HL-60 (cell line): ENCODE measurements around the gene COA5.

Experiments used
- DNase-seq, 2 experiments: peaks; one replicate each; pipeline ENCODE4 v3.0.0-alpha.2; 2010 to 2020; ENCODE audit warnings: low read depth in 1 of 2, low spot score in 1 of 2
- H3K27ac ChIP-seq: fragments of 250-450 bp; sonication (Bioruptor Pico); replicated peaks from 2 replicates; pipeline ENCODE4 v1.5.1; 2020; ENCODE audit warnings: mild to moderate bottlenecking, moderate library complexity
- H3K27me3 ChIP-seq: fragments of 250-450 bp; sonication (Bioruptor Pico); 2 replicates; pipeline ENCODE4 v1.5.1; 2021; ENCODE audit warnings: mild to moderate bottlenecking, moderate library complexity; ENCODE audit not compliant: insufficient read depth, poor library complexity, severe bottlenecking
- H3K4me3 ChIP-seq: replicated peaks from 2 replicates; pipeline ENCODE4 v1.5.1; 2011; ENCODE audit warnings: mild to moderate bottlenecking, control low read depth, low read length; ENCODE audit not compliant: insufficient read depth
- CTCF ChIP-seq: IDR thresholded peaks from one replicate; pipeline ENCODE4 v1.5.1; 2011; ENCODE audit warnings: low read length, control low read depth, inconsistent platforms; ENCODE audit not compliant: insufficient read depth
- GABPA ChIP-seq: IDR thresholded peaks from 2 replicates; pipeline ENCODE4 v1.6.1; 2012; ENCODE audit warnings: low read depth
- POLR2AphosphoS5 ChIP-seq: IDR thresholded peaks from 2 replicates; pipeline ENCODE4 v1.6.1; 2012; ENCODE audit warnings: low read depth
- SPI1 ChIP-seq: IDR thresholded peaks from 2 replicates; pipeline ENCODE4 v1.6.1; 2012; ENCODE audit warnings: low read depth, mild to moderate bottlenecking, borderline replicate concordance
- TF ChIP-seq, protein P1 (sequence below): IDR thresholded peaks from 2 replicates; pipeline ENCODE4 v1.6.1; 2012; ENCODE audit warnings: low read depth; ENCODE audit not compliant: insufficient replicate concordance

Gene COA5

DNA sequence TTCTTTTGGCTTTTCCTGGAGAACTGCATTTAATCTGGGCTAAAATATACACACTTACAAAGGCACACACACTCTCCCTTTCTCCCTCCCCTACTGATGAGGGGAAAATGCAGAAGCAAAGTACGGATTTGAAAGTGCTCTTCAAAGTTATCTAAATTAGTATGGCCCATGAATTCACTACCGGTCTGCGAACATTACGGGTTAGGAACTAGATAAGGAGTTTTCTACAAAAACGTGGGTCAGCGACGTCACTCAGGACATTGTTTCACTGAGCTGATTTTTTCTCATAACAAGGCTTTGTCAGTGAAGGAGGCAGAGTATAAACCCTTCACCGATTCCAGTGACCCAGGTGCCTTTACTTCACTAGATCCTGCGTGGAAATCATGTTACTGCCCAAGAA is 47.3 kb downstream of the COA5 start:
- Histone ChIP-seq H3K27ac (no peak overlapping the region), H3K27me3 (no peaks in the 10 kb centered on the region), H3K4me3 (no peak overlapping the region)
- no peak for DNase-seq
- no peak for TF ChIP-seq SPI1
- no peak for TF ChIP-seq GABPA
- no peak for TF ChIP-seq POLR2AphosphoS5
- no peak for TF ChIP-seq CTCF
- TF ChIP-seq, protein P1, sequence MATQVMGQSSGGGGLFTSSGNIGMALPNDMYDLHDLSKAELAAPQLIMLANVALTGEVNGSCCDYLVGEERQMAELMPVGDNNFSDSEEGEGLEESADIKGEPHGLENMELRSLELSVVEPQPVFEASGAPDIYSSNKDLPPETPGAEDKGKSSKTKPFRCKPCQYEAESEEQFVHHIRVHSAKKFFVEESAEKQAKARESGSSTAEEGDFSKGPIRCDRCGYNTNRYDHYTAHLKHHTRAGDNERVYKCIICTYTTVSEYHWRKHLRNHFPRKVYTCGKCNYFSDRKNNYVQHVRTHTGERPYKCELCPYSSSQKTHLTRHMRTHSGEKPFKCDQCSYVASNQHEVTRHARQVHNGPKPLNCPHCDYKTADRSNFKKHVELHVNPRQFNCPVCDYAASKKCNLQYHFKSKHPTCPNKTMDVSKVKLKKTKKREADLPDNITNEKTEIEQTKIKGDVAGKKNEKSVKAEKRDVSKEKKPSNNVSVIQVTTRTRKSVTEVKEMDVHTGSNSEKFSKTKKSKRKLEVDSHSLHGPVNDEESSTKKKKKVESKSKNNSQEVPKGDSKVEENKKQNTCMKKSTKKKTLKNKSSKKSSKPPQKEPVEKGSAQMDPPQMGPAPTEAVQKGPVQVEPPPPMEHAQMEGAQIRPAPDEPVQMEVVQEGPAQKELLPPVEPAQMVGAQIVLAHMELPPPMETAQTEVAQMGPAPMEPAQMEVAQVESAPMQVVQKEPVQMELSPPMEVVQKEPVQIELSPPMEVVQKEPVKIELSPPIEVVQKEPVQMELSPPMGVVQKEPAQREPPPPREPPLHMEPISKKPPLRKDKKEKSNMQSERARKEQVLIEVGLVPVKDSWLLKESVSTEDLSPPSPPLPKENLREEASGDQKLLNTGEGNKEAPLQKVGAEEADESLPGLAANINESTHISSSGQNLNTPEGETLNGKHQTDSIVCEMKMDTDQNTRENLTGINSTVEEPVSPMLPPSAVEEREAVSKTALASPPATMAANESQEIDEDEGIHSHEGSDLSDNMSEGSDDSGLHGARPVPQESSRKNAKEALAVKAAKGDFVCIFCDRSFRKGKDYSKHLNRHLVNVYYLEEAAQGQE: no peak

DNA sequence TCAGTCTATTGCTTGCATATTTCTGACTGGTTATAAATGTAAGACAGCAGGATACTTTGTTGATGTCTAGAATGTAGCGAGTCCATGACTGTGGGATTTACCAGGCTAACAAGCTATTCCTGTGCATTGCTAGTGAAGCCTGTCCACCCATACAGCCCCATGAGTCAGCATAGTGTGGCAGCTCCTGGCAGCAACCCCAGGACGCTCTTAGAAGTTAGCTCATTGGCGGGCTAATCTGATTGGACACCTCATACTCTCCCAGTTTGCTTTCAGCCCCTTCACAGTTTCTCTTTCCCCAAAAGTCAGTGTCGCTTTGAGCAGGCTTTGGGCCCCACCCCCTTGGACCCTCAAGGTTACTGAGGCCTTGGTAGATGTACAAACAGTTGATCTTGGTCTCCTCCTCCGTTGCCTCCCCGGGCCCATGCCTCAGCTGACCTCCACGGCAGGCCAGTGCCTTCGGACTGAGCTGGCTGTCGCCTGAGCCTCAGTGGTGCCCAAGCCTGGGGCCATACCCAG is 48.0 kb downstream of the COA5 start:
- Histone ChIP-seq H3K27me3 (no peaks in the 10 kb centered on the region), H3K4me3 (no peak overlapping the region), H3K27ac (no peak overlapping the region)
- TF ChIP-seq, protein P1: no peak
- TF ChIP-seq CTCF (no peak), GABPA (no peak), SPI1 (no peak), POLR2AphosphoS5 (no peak)
- DNase-seq: no peak

DNA sequence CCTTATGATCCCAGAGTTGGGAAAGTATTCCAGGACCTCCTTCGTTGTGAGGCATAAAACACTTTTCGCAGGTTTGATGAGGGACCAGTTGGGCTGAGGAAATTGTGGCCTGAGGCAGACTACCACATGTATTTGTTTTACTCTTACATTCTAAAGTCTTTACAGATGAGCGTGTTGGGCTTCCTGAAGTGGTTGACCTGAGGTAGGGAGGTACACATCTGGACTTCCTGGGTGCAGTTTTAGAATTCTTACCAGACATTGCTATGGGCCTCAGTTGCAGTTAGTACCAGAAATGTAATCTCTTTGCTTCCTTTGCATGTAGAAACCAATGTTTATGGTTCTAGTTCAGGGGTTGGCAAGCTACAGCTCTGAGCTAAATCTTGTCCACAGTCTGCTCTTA is 48.7 kb downstream of the COA5 start:
- Histone ChIP-seq H3K27me3 (no peaks in the 10 kb centered on the region), H3K4me3 (no peak overlapping the region), H3K27ac (no peak overlapping the region)
- DNase-seq: no peak
- TF ChIP-seq, protein P1: no peak
- TF ChIP-seq CTCF: no peak
- no peak for TF ChIP-seq POLR2AphosphoS5
- no peak for TF ChIP-seq SPI1
- TF ChIP-seq GABPA: no peak
